Measurements from ENCODE around the gene DHH. TPM values are rescaled to one million over a fixed set of nuclear protein-coding genes. Genes with fewer than 3 reads are reported as not detected.
A peak's percentile ranks its signal among the peaks of the same experiment; 100 is the strongest.

DHH gene
- total and polyA plus RNA-seq, 2 donors (not counting 3 experiments of a cell fraction or from before 2014, with no cell fraction given), result 2.9 to 3.3 TPM

DNA sequence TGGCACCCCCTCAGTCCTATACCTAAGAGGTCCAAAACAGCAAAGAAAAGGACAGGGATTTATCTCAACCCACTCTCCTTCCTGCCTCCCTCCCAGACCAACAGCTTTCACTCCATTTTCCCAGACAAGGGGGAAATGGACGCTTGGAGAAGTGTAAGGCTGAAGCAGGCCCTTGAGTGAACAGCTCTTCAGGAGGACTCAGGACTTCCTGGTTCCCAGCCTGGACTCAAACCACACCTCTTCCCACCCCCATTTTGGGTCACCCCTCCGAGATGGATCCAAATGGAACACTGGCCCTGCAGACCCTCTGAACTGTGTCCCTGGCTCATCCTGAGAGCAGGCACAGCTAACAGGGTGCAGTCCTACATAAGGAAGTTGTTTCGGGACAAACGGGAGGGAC lies 36.7 kb downstream of the DHH start:
- H3K9me3 ChIP-seq (replicated peaks; ENCODE audit: control insufficient read depth, insufficient read depth, low read length), result no peaks in the 10 kb centered on the region
- no peaks in the 10 kb centered on the region for H3K27me3 ChIP-seq (ENCODE audit: control insufficient read depth in 2 of 2, insufficient read depth in 2 of 2, low read length in 2 of 2)
- ChIA-PET CTCF (interaction anchor here (1.2 to 3.1 kb wide), 6 partner anchors 9 to 63 kb away, joined by 3 to 10 read pairs (median 6); partner anchors contain the start of gene LMBR1L), POLR2A (interaction anchor here (0.6 to 2.2 kb wide), 4 partner anchors 12 to 136 kb away, joined by 3 to 6 read pairs (median 4); partner anchors contain the start of genes RHEBL1 and TUBA1B)
- no peak overlapping the region for H2AFZ ChIP-seq (ENCODE audit: low read depth, low read length)
- peak overlapping the region; percentile 47 for H3K9ac ChIP-seq (replicated peaks; ENCODE audit: extremely low read depth, insufficient read depth, low read length)
- H3K4me2 ChIP-seq (ENCODE audit: insufficient read depth, low read length), result peak overlapping the region; percentile 96
- peaks cover 80% of the 10 kb centered on the region for H3K79me2 ChIP-seq (ENCODE audit: control insufficient read depth, insufficient read depth, low read length)
- peak; percentile 81 for FAIRE-seq
- H3K4me3 ChIP-seq (replicated peaks in 1 of 3; ENCODE audit: insufficient read depth in 1 of 3, low read depth in 1 of 3, low read length in 3 of 3), result peak overlapping the region; percentile 73 to 97 (median 77)
- intact Hi-C loops (cut with micrococcal nuclease), result no loop called here
- H3K9me1 ChIP-seq (replicated peaks; ENCODE audit: control insufficient read depth, extremely low read depth, insufficient read depth, low read length), result no peaks in the 10 kb centered on the region
- peaks cover 39% of the 10 kb centered on the region for H3K4me1 ChIP-seq (ENCODE audit: control insufficient read depth, extremely low read depth, insufficient read depth, low read length)
- no peak for TF ChIP-seq POLR2AphosphoS5 (IDR thresholded peaks at IDR 0.05; ENCODE audit: insufficient read depth, low read depth, low read length)
- dilution Hi-C loops (cut with MboI; ENCODE audit: extremely low pct_ligation_motif_present, low sequenced_read_pairs), result no loop called here
- peak; percentile 40 for DNase-seq (ENCODE audit: low read depth, low spot score)
- H3K27ac ChIP-seq (ENCODE audit: insufficient read depth, low read depth, low read length), result no peak overlapping the region
- peaks cover 7% of the 10 kb centered on the region for H4K20me1 ChIP-seq (replicated peaks; ENCODE audit: control insufficient read depth, extremely low read depth, insufficient read depth, low read length)
- no TSS peak for BruUV-seq (replicated peaks)
- H3K36me3 ChIP-seq (ENCODE audit: control insufficient read depth in 2 of 2, extremely low read depth in 1 of 2, insufficient read depth in 2 of 2, low read length in 2 of 2), result peaks cover 18 to 23% of the 10 kb centered on the region in 2 experiments

DNA sequence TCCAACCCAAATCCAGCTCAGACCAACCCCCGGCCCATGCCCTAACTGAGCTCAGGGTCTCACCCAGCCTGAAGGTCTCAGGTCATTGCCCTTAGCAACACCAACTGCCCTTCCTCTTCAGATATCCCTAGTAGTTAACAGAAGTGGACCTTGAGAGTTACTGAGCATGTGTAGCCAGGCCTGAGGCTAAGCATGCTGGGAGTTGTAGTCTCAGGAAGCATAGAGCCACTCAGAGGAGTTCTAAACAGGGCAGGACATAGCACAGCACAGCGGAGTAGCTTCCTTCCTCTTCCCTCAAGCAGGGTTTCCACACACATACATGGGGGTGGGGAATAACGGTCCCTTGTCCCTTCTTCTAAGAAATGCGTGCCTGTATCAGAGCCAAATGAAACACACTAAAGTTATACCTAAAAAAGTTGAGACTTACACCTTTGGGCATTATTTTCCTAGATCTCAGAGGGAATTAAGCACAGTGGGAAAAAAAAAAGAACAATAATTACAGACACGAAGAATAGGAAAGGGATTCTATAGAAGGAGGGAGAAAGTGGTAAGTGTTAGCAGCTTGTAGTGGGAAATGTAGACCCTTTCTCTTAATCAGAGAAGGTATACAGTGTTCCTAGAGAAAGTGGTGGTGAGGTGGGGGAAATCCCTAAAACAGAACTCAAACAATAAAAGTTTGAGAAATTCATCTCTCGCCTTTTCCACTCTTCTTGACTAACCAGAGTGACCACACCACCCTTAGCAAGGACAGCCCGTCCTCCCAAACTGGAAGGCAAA lies 38.4 kb downstream of the DHH start:
- TF ChIP-seq FOS (IDR thresholded peaks at IDR 0.05; ENCODE audit: borderline replicate concordance, insufficient read depth, low read length) (no peak), POLR2AphosphoS5 (IDR thresholded peaks at IDR 0.05; ENCODE audit: insufficient read depth, low read depth, low read length) (peak; percentile 30), MYC (IDR thresholded peaks at IDR 0.05; ENCODE audit: low read depth, low read length) (no peak), EZH2 (IDR thresholded peaks at IDR 0.05; ENCODE audit: borderline replicate concordance, low read depth, low read length, severe bottlenecking) (no peak)
- TF ChIP-seq, protein P1, sequence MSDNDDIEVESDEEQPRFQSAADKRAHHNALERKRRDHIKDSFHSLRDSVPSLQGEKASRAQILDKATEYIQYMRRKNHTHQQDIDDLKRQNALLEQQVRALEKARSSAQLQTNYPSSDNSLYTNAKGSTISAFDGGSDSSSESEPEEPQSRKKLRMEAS (IDR thresholded peaks at IDR 0.05; ENCODE audit: insufficient read depth, insufficient read length), result no peak
- TF ChIP-seq, protein P2, sequence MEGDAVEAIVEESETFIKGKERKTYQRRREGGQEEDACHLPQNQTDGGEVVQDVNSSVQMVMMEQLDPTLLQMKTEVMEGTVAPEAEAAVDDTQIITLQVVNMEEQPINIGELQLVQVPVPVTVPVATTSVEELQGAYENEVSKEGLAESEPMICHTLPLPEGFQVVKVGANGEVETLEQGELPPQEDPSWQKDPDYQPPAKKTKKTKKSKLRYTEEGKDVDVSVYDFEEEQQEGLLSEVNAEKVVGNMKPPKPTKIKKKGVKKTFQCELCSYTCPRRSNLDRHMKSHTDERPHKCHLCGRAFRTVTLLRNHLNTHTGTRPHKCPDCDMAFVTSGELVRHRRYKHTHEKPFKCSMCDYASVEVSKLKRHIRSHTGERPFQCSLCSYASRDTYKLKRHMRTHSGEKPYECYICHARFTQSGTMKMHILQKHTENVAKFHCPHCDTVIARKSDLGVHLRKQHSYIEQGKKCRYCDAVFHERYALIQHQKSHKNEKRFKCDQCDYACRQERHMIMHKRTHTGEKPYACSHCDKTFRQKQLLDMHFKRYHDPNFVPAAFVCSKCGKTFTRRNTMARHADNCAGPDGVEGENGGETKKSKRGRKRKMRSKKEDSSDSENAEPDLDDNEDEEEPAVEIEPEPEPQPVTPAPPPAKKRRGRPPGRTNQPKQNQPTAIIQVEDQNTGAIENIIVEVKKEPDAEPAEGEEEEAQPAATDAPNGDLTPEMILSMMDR (IDR thresholded peaks at IDR 0.05; ENCODE audit: extremely low read depth in 1 of 2, insufficient read depth in 1 of 2, low read depth in 1 of 2, low read length in 2 of 2), result no peak
- FAIRE-seq, result peak; percentile 99
- DNase-seq (ENCODE audit: low read depth, low spot score), result peak; percentile 87
- peak overlapping the region in 1 of 3 experiments; percentile 77 for H3K4me3 ChIP-seq (replicated peaks in 1 of 3; ENCODE audit: insufficient read depth in 1 of 3, low read depth in 1 of 3, low read length in 3 of 3)
- dilution Hi-C loops (cut with MboI; ENCODE audit: extremely low pct_ligation_motif_present, low sequenced_read_pairs), result no loop called here
- BruUV-seq (replicated peaks), result no TSS peak
- peaks cover 34% of the 10 kb centered on the region for H3K4me1 ChIP-seq (ENCODE audit: control insufficient read depth, extremely low read depth, insufficient read depth, low read length)
- H4K20me1 ChIP-seq (replicated peaks; ENCODE audit: control insufficient read depth, extremely low read depth, insufficient read depth, low read length), result peaks cover 7% of the 10 kb centered on the region
- no peaks in the 10 kb centered on the region for H3K27me3 ChIP-seq (ENCODE audit: control insufficient read depth in 2 of 2, insufficient read depth in 2 of 2, low read length in 2 of 2)
- intact Hi-C loops (cut with micrococcal nuclease), result no loop called here
- no peaks in the 10 kb centered on the region for H3K9me1 ChIP-seq (replicated peaks; ENCODE audit: control insufficient read depth, extremely low read depth, insufficient read depth, low read length)
- H2AFZ ChIP-seq (ENCODE audit: low read depth, low read length), result no peak overlapping the region
- peak overlapping the region; percentile 96 for H3K4me2 ChIP-seq (ENCODE audit: insufficient read depth, low read length)
- ChIA-PET POLR2A (interaction anchor here (0.7 kb wide), 1 partner anchor 16 kb away, joined by 3 read pairs; no protein-coding TSS in a partner anchor), CTCF (interaction anchor here (0.8 to 3.1 kb wide), 5 partner anchors 14 to 65 kb away, joined by 3 to 10 read pairs (median 4); partner anchors contain the start of gene RHEBL1)
- no peak overlapping the region for H3K27ac ChIP-seq (ENCODE audit: insufficient read depth, low read depth, low read length)
- H3K9me3 ChIP-seq (replicated peaks; ENCODE audit: control insufficient read depth, insufficient read depth, low read length), result no peaks in the 10 kb centered on the region
- peak overlapping the region; percentile 8 for H3K9ac ChIP-seq (replicated peaks; ENCODE audit: extremely low read depth, insufficient read depth, low read length)
- peaks cover 22 to 40% of the 10 kb centered on the region in 2 experiments for H3K36me3 ChIP-seq (ENCODE audit: control insufficient read depth in 2 of 2, extremely low read depth in 1 of 2, insufficient read depth in 2 of 2, low read length in 2 of 2)
- peaks cover 88% of the 10 kb centered on the region for H3K79me2 ChIP-seq (ENCODE audit: control insufficient read depth, insufficient read depth, low read length)

Data from endothelial cell of umbilical vein (primary cell).